ENCODE data around the gene SGTB.

The SGTB gene

GRCh38 chr5:65620021-65620420 is 101.9 kb downstream of the SGTB start:
- TF ChIP-seq CREB1 (IDR thresholded peaks at IDR 0.05; ENCODE audit: low read depth): no peak
- TF ChIP-seq USF1 (IDR thresholded peaks at IDR 0.05): no peak
- TF ChIP-seq YY1 (IDR thresholded peaks at IDR 0.05; ENCODE audit: low read depth): no peak
- no peak for TF ChIP-seq TCF12 (IDR thresholded peaks at IDR 0.05; ENCODE audit: low read depth)
- TF ChIP-seq FOXM1 (IDR thresholded peaks at IDR 0.05; ENCODE audit: borderline replicate concordance, low read depth): no peak
- TF ChIP-seq EP300 (IDR thresholded peaks at IDR 0.05; ENCODE audit: borderline replicate concordance): no peak
- no peak for TF ChIP-seq MAX (IDR thresholded peaks at IDR 0.05)
- TF ChIP-seq TEAD4 (IDR thresholded peaks at IDR 0.05): no peak
- TF ChIP-seq EGR1 (IDR thresholded peaks at IDR 0.05): no peak
- no peak for TF ChIP-seq ZBTB7A (IDR thresholded peaks at IDR 0.05; ENCODE audit: low read depth)
- TF ChIP-seq REST (IDR thresholded peaks at IDR 0.05; ENCODE audit: low read depth): no peak
- no peak for TF ChIP-seq NFIC (IDR thresholded peaks at IDR 0.05)
- TF ChIP-seq RAD21 (IDR thresholded peaks at IDR 0.05; ENCODE audit: low read depth): no peak

All from Ishikawa (cell line).